Glomerular visceral epithelial cell (primary cell): ENCODE data around the gene ANP32E.

ENCODE experiments used
- DNase-seq: peaks from one replicate; pipeline ENCODE4 v3.0.0-alpha.2; 2016; ENCODE audit errors: extremely low spot score

Gene ANP32E

DNA sequence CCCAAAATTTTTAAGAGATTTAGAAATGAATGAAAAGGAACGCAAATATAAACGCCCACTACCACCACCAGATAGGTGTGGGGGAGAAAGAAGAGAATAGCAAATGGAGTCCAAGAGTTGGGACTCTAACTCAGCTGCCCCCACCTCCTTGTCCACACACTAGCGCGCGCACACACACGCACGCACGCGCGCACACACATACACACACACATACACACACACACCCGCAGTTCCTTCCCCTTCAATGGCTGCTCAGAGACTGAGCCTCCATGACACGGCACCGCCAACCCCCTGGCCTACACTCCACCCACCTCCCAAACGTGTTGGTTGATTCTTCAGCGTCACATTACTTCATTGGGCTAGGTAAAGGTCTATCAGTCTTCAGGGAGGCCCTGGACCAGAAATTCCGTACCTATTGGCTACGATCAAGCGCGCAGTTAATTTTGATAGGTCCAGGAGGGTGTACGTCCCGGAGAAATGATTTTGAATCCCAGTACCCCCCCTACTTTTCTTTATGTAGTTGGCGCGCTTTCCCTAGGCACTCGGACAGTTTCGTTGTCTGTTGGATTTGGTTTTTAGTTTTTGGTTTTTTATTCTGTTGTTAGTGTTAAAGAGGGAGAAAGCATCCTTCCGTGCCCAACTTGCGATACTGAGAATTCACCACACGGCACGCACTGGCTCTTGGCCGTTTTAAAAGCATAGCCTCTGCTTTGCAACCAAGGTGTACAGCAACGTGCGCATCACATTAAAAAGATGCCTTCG lies at the start of gene ANP32E:
Gene ANP32E, minus strand, starts transcription at position 261 of the 762 bp plus-strand sequence. CDS start 326 bp downstream, outside the sequence.
- peak; percentile 99 for DNase-seq

DNA sequence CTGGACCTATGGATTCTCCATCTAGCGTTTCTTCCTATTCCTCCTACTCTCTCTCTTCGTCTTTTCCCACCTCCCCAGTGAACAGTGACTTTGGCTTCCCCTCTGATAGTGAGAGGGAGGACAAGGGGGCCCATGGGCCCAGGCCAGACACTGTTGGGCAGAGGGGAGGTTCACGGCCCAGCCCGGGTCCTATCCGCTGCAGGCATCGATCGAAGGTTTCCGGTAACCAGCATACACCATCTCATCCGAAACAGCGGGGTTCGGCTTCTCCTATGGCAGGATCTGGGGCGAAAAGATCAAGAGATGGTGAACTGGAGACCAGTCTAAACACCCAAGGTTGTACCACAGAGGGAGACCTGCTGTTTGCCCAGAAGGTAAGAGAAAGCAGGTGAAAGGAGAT lies 47.3 kb upstream of the ANP32E start:
- no peak for DNase-seq

DNA sequence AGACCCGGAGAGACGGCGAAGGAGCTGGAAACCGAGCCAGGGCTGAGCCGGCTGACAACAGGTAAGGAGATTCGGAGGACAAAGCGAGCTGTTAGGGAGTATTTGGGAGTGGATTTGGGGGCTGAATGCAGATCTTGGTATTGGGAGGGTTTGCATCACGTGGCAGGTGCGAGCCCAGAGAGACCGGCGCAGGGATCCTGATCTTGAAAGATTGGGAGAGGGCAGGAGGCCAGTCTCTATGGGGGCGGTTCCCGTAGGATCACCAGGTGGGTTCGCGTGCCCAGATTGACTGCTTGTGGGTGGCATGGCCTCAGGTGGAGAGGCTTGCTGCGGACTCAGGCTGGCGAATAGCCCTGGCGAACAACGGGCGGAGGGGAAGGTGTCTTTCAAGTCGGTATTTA lies 46.6 kb upstream of the ANP32E start:
- DNase-seq: no peak

DNA sequence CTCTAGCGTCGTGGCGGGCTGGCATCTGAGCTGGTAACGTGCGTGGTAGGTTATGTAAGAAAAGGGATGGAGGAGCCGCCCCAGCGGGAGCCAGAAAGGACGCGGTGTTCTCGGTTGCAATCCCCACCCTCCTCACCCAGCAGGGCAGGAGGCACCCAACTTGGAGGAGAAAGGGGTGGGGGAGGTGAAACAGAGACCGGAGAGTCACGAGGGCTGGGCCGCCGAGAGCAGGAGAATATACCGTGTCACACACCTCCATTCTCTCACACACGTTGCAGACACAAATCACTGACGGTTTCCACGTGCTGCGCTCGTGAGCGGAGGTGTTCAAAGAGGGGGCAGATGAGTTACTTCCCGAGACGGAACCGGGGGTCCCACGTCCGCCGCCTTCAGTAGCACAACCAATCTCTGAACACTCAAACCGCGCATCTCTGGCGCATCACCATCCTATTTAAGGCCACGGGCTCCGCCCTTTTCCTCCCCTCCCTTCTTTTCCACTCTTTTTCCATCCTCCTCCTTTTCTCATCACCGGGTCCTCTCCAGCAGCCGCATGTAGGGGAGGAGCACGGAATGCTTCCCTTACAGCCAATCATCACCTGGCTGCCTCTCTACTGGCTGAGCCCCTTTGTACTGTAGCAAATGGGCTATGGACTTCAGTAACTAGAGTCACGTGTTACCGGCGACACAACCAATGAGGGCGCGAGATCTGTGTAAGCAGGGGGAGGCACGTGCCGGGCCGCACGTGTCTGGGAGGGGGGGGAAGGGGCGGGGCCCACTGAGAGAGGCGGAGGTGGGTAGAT lies 46.0 kb upstream of the ANP32E start, which contains the start of gene CIART:
Gene CIART, plus strand, starts transcription at position 797 of the 800 bp plus-strand sequence. CDS start 714 bp downstream, outside the sequence.
- peak; percentile 58 for DNase-seq

GRCh38 chr1:150281221-150281757 lies 45.4 kb upstream of the ANP32E start:
- peak; percentile 55 for DNase-seq

DNA sequence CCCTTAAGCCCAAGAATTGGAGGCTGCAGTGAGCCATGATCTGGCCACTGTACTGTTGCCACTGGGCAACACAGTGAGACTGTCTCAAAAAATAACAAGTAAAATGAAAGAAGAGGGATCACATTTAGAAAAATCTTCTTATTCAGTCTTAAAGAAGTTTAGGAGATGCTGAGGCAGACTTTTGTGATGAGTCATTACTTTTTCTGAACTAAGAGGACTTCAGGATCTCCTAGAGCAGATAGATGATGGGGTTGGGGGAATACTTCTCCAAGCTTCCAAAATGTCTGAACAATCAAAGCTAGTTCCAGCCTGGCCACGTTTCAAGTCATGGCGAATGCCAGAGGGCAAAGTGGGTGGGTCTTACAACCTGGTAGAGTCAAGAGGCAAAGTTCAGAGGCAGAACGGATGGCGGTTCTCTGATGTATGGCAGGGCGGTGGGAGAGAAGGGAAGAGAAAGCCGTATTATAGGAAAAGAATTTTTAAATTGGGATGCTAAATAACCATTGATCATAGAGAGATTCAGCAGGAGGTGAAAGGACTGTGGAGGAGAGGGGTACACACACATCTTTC lies 44.3 kb upstream of the ANP32E start:
- DNase-seq: no peak

DNA sequence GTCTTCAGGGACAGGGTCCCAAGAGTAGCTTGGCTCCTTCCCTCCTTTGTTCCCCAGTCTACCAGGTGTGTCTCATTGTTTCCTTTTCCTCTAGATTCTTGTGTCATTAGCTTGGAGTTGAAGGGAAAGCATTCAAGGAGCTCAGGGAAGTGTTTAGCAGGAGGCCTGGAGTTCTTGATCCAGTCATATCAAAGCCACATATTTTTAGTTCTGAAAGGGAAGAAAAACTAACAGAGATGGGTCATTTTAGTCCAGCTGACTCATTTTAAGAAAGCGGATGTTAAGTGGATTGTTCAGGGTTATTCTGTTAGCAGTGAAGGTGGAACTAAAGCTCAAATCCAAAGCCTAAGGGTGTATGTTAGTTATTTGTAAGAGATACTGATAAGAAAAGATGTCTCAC lies 37.4 kb upstream of the ANP32E start:
- DNase-seq: no peak

GRCh38 chr1:150271291-150271959 lies 35.5 kb upstream of the ANP32E start:
- DNase-seq: no peak

GRCh38 chr1:150269451-150269850 lies 33.5 kb upstream of the ANP32E start:
- DNase-seq: no peak

GRCh38 chr1:150268705-150269403 lies 32.9 kb upstream of the ANP32E start, which contains the start of gene APH1A:
TSS of gene APH1A (minus strand) at chr1:150269016. CDS start at chr1:150268810, 206 bp downstream.
- DNase-seq: peak; percentile 96

DNA sequence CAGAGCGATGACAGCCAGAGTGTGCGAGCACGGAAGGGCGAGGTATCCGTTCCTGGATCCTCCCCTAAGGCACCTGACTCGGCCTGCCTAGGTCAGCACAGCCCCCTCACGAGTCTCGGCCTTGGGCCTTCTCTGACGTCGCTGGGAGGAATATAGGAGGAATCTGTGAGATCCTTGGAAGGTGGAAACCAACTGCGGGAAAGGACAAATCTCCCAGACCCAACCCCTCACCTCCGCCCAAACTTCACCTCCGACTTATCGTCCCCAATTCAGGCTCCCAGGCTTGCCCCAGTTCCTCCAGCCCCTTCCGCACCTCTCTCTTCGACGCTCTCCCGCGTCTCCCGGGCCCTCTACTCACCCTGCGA lies 32.4 kb upstream of the ANP32E start:
- peak; percentile 32 for DNase-seq

- DNase-seq: no peak
These were observed 32.0 kb upstream of the ANP32E start for GRCh38 chr1:150267896-150268295.

GRCh38 chr1:150263549-150263948 lies 27.6 kb upstream of the ANP32E start:
- DNase-seq: no peak

DNA sequence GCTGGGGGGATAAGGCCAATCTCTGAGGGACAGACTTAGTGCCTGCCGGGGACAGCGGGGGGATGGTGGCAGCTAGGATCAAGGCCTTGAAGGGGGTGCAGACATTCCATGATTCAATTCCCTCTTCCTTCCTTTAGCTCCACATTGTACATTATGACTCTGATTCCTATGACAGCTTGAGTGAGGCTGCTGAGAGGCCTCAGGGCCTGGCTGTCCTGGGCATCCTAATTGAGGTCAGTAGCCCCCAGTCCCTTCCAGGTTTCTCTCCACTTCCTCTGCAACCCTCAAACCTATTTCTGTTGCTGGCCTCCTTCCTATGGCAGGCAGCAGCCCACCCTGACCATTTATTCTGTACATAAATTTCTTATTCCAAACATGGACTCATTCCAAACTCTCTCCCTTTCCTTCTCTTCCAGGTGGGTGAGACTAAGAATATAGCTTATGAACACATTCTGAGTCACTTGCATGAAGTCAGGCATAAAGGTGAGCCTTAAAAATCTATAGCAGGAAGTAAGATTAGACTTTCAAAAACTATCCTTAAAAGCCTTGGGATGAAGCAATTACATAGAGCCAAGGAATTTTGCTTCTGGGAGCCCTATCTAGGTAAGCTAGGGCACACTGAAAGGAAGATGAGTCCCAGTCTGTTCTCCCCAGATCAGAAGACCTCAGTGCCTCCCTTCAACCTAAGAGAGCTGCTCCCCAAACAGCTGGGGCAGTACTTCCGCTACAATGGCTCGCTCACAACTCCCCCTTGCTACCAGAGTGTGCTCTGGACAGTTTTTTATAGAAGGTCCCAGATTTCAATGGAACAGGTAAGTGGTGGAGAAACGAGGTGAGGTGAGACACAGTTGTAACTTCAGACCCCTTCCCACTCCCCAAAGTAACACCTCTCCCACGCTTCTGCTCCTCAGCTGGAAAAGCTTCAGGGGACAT lies 26.7 kb upstream of the ANP32E start:
- DNase-seq: no peak

DNA sequence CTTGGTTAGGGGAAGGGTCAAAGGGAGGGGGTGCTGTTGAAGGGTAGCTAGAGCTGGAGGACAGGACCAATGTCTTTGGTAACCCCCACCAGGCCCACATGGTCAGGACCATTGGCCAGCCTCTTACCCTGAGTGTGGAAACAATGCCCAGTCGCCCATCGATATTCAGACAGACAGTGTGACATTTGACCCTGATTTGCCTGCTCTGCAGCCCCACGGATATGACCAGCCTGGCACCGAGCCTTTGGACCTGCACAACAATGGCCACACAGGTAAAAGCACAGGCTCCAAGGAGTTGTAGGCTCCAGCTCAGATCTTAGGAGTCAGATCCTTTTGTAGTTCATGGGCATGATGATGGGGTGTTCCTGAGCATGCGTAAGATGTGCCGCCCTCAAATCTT lies 25.5 kb upstream of the ANP32E start:
- no peak for DNase-seq

- DNase-seq: peak; percentile 26
These were observed 24.1 kb upstream of the ANP32E start for GRCh38 chr1:150259758-150260669.

DNA sequence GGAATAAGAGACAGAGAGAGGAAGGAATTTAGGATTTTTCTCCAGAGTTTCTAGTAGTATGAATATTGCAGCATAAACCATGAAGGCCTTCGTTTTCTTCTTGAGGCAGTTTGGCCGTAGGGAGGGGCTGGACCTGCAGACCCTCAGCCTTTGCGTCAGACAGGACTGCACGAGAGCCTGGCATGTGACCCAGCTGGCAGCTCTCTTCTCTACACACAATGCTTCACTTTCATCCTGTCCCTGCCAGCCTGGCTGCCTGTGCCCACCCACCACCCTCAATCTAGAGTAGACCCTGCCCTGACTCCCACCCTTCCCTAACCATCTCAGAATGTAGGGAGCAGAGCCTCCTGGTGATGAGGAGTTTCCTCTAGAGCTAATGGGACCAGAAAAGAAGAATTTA lies 23.3 kb upstream of the ANP32E start:
- DNase-seq: no peak

- no peak for DNase-seq
These were observed 22.0 kb upstream of the ANP32E start, which contains the start of gene CA14 for GRCh38 chr1:150257624-150258585. TSS of gene CA14 (plus strand) at chr1:150257774. CDS start at chr1:150258129, 355 bp downstream.
